OCI-LY1 (cell line): ENCODE measurements around the gene PPP1R9A.

Experiments used
- CTCF ChIP-seq: fragments of 200-600 bp; sonication (generic), shearing (Covaris generic); IDR thresholded peaks from 2 replicates; pipeline ENCODE4 v1.5.1; 2017; ENCODE audit warnings: mild to moderate bottlenecking, antibody characterized with exemption, low read length, moderate library complexity, mixed read lengths
- EZH2 ChIP-seq: fragments of 200-600 bp; sonication (generic), shearing (Covaris generic); IDR thresholded peaks from 2 replicates; pipeline ENCODE4 v1.8.0; 2017; ENCODE audit warnings: borderline replicate concordance, mixed run types, mild to moderate bottlenecking, antibody characterized with exemption, low read length, moderate library complexity, mixed read lengths

- no peak for TF ChIP-seq EZH2
- TF ChIP-seq CTCF, result no peak
These were observed 360.4 kb downstream of the PPP1R9A start for GRCh38 chr7:95267754-95268153.
